Astrocyte (in vitro differentiated cells and primary cell): Measurements from ENCODE around the gene BSND.

Experiments
- CTCF ChIP-seq: IDR thresholded peaks from 2 replicates; pipeline ENCODE4 v1.5.1; 2011; ENCODE audit warnings: low read depth, mild to moderate bottlenecking, inconsistent platforms, low read length, moderate library complexity; ENCODE audit not compliant: insufficient read depth
- EZH2 ChIP-seq: IDR thresholded peaks from 2 replicates; pipeline ENCODE4 v1.6.1; 2012; ENCODE audit warnings: mild to moderate bottlenecking, low read length, inconsistent platforms; ENCODE audit not compliant: insufficient read depth

GRCh38 chr1:55049271-55049913 is 50.7 kb downstream of the BSND start:
- TF ChIP-seq EZH2, result no peak
- no peak for TF ChIP-seq CTCF
